H1 (cell line): Measurements from ENCODE around the gene ARHGAP24. TPM values are rescaled to one million over a fixed set of nuclear protein-coding genes. Genes with fewer than 3 reads are reported as not detected.
A peak's percentile ranks its signal among the peaks of the same experiment; 100 is the strongest.

Source experiments
- CTCF ChIA-PET: fragments of 300-600 bp; sonication (Branson Sonifier 250); formaldehyde crosslinking; loops from one replicate; lab custom pipeline; 2021; ENCODE audit not compliant: partially characterized antibody; lab: Charles Lee
- POLR2A ChIA-PET: fragments of 300-600 bp; sonication (Branson Sonifier 250); formaldehyde crosslinking; loops from one replicate; lab custom pipeline; 2021; ENCODE audit warnings: inconsistent platforms; ENCODE audit not compliant: partially characterized antibody; lab: Charles Lee
- DNase-seq, 2 experiments: peaks; one replicate each; pipeline versions ENCODE4 v3.0.0 to v3.0.0-alpha.2; 2010 to 2022; ENCODE audit warnings: low spot score in 2 of 2, low read depth in 1 of 2, mixed read lengths in 1 of 2
- FAIRE-seq: peaks from 2 replicates; lab custom pipeline; 2011; peaks lifted over from hg19 to GRCh38; lab: Jason Lieb, UNC
- H2AFZ ChIP-seq: 2 replicates; pipeline ENCODE4 v1.8.1; 2012; ENCODE audit warnings: low read length, inconsistent platforms
- H2AK5ac ChIP-seq: 2 replicates; pipeline ENCODE4 v1.6.1; 2013; ENCODE audit warnings: low read depth, low read length
- H2BK120ac ChIP-seq: replicated peaks from 2 replicates; pipeline ENCODE3; 2013; ENCODE audit warnings: low read depth, low read length, inconsistent platforms
- H2BK12ac ChIP-seq: 2 replicates; pipeline ENCODE4 v1.6.1; 2013; ENCODE audit warnings: low read depth, low read length
- H2BK15ac ChIP-seq: 2 replicates; pipeline ENCODE4 v1.6.1; 2013; ENCODE audit warnings: low read length
- H2BK20ac ChIP-seq: 2 replicates; pipeline ENCODE4 v1.6.1; 2013; ENCODE audit warnings: low read length
- H2BK5ac ChIP-seq: 2 replicates; pipeline ENCODE4 v1.6.1; 2013; ENCODE audit warnings: low read depth, low read length
- H3K14ac ChIP-seq: 2 replicates; pipeline ENCODE4 v1.6.1; 2013; ENCODE audit warnings: inconsistent platforms; ENCODE audit not compliant: insufficient read length
- H3K18ac ChIP-seq: 2 replicates; pipeline ENCODE4 v1.6.1; 2013; ENCODE audit warnings: low read length; ENCODE audit errors: extremely low read depth
- H3K23ac ChIP-seq: 2 replicates; pipeline ENCODE4 v1.6.1; 2013; ENCODE audit warnings: inconsistent platforms; ENCODE audit not compliant: insufficient read length
- H3K23me2 ChIP-seq: 2 replicates; pipeline ENCODE4 v1.6.1; 2013; ENCODE audit warnings: low read depth, low read length
- H3K27ac ChIP-seq: 2 replicates; pipeline ENCODE4 v1.6.1; 2011; ENCODE audit warnings: low read depth, low read length, inconsistent platforms
- H3K27me3 ChIP-seq, 4 experiments: replicated peaks in 1 of 4; 1 replicate in 1 of 4; 2 replicates in 3 of 4; pipeline versions ENCODE4 v1.6.1 to v1.8.1; 2011 to 2013; ENCODE audit warnings: low read length in 3 of 4, mild to moderate bottlenecking in 3 of 4, inconsistent platforms in 2 of 4, mixed read lengths in 2 of 4, moderate library complexity in 1 of 4; ENCODE audit not compliant: control insufficient read depth in 3 of 4, insufficient read depth in 3 of 4; ENCODE audit errors: extremely low read depth in 1 of 4
- H3K36me3 ChIP-seq, 4 experiments: 2 replicates each; pipeline versions ENCODE4 v1.6.1 to v1.8.1; 2011 to 2013; ENCODE audit warnings: mild to moderate bottlenecking in 4 of 4, low read length in 3 of 4, moderate library complexity in 2 of 4, control low read depth in 1 of 4, inconsistent platforms in 1 of 4; ENCODE audit not compliant: insufficient read depth in 4 of 4, control insufficient read depth in 2 of 4
- H3K4ac ChIP-seq: replicated peaks from 2 replicates; pipeline ENCODE3; 2013; ENCODE audit warnings: low read length, low read depth, mixed read lengths, inconsistent platforms; ENCODE audit not compliant: insufficient read length
- H3K4me1 ChIP-seq, 4 experiments: replicated peaks in 1 of 4; 1 replicate in 1 of 4; 2 replicates in 3 of 4; pipeline versions ENCODE4 v1.6.1 to v1.8.1; 2011 to 2013; ENCODE audit warnings: low read length in 3 of 4, inconsistent platforms in 2 of 4, mixed read lengths in 1 of 4; ENCODE audit not compliant: insufficient read depth in 4 of 4, control insufficient read depth in 3 of 4
- H3K4me2 ChIP-seq, 2 experiments: 2 replicates each; pipeline versions ENCODE4 v1.6.1 to v1.8.1; 2011 to 2013; ENCODE audit warnings: low read depth in 2 of 2, low read length in 2 of 2, control low read depth in 1 of 2, inconsistent platforms in 1 of 2, mild to moderate bottlenecking in 1 of 2; ENCODE audit not compliant: insufficient read depth in 1 of 2
- H3K4me3 ChIP-seq, 4 experiments: fragments of 200-600, 300-600 bp in 1 of 4; sonication (generic), shearing (Covaris generic), sonication (Bioruptor Twin) in 1 of 4; 2 replicates each; pipeline versions ENCODE4 v1.5.1 to v1.8.1; 2011 to 2016; ENCODE audit warnings: low read length in 4 of 4, low read depth in 3 of 4, control low read depth in 2 of 4, inconsistent platforms in 2 of 4, mild to moderate bottlenecking in 2 of 4, mixed read lengths in 1 of 4, moderate library complexity in 1 of 4; ENCODE audit not compliant: insufficient read depth in 2 of 4; ENCODE audit errors: extremely low read depth in 1 of 4
- H3K56ac ChIP-seq: replicated peaks from 2 replicates; pipeline ENCODE3; 2013; ENCODE audit warnings: low read depth, mild to moderate bottlenecking, mixed read lengths, low read length, inconsistent platforms; ENCODE audit not compliant: insufficient read length
- H3K79me1 ChIP-seq: 2 replicates; pipeline ENCODE4 v1.6.1; 2013; ENCODE audit warnings: low read depth, low read length, control low read depth
- H3K79me2 ChIP-seq, 2 experiments: 2 replicates each; pipeline versions ENCODE4 v1.6.1 to v1.8.1; 2012 to 2013; ENCODE audit warnings: low read length in 2 of 2, mild to moderate bottlenecking in 2 of 2, inconsistent platforms in 1 of 2; ENCODE audit not compliant: insufficient read depth in 2 of 2, control insufficient read depth in 1 of 2
- H3K9ac ChIP-seq, 4 experiments: replicated peaks in 1 of 4; 1 replicate in 1 of 4; 2 replicates in 3 of 4; pipeline versions ENCODE4 v1.6.1 to v1.8.1; 2011 to 2013; ENCODE audit warnings: low read depth in 3 of 4, low read length in 3 of 4, control low read depth in 2 of 4, mild to moderate bottlenecking in 2 of 4, moderate library complexity in 2 of 4, inconsistent platforms in 1 of 4; ENCODE audit errors: extremely low read depth in 1 of 4
- H3K9me3 ChIP-seq, 2 experiments: 2 replicates each; pipeline versions ENCODE4 v1.6.1 to v1.8.1; 2012 to 2013; ENCODE audit warnings: mild to moderate bottlenecking in 2 of 2, moderate library complexity in 2 of 2, control low read depth in 1 of 2, inconsistent platforms in 1 of 2, low read depth in 1 of 2, low read length in 1 of 2, mixed read lengths in 1 of 2; ENCODE audit not compliant: insufficient read depth in 2 of 2
- H4K20me1 ChIP-seq, 2 experiments: replicated peaks in 1 of 2; 2 replicates each; pipeline versions ENCODE3 to v1.8.1; 2011 to 2013; ENCODE audit warnings: inconsistent platforms in 2 of 2, low read length in 2 of 2, mild to moderate bottlenecking in 1 of 2; ENCODE audit not compliant: insufficient read depth in 2 of 2, control insufficient read depth in 1 of 2
- H4K5ac ChIP-seq: 2 replicates; pipeline ENCODE4 v1.6.1; 2013; ENCODE audit warnings: low read length, low read depth, mixed read lengths, inconsistent platforms; ENCODE audit not compliant: insufficient read length
- H4K8ac ChIP-seq: 2 replicates; pipeline ENCODE4 v1.8.0; 2013; ENCODE audit warnings: mild to moderate bottlenecking, moderate library complexity, low read length, inconsistent platforms; ENCODE audit not compliant: insufficient read depth; ENCODE audit errors: extremely low read depth
- H4K91ac ChIP-seq: replicated peaks from 2 replicates; pipeline ENCODE3; 2013; ENCODE audit warnings: low read length, mixed read lengths, inconsistent platforms; ENCODE audit not compliant: insufficient read length
- CEBPB ChIP-seq: IDR thresholded peaks from 2 replicates; pipeline ENCODE4 v1.6.1; 2012; ENCODE audit warnings: low read depth, low read length
- CTBP2 ChIP-seq: IDR thresholded peaks from 2 replicates; pipeline ENCODE4 v1.7.0; 2011; ENCODE audit warnings: borderline replicate concordance, mild to moderate bottlenecking, moderate library complexity, mixed read lengths, low read length; ENCODE audit not compliant: insufficient read depth, insufficient read length
- GTF2F1 ChIP-seq: IDR thresholded peaks from 2 replicates; pipeline ENCODE4 v1.6.1; 2012; ENCODE audit warnings: low read depth, low read length, improper control_type of control experiment, borderline replicate concordance
- HDAC6 ChIP-seq: IDR thresholded peaks from one replicate; pipeline ENCODE4 v1.7.1; 2012; ENCODE audit warnings: low read depth, mild to moderate bottlenecking, inconsistent platforms, low read length, moderate library complexity
- NRF1 ChIP-seq: IDR thresholded peaks from 2 replicates; pipeline ENCODE4 v1.6.1; 2011; ENCODE audit warnings: mild to moderate bottlenecking, low read depth, low read length, improper control_type of control experiment
- PHF8 ChIP-seq: fragments of 200-600 bp; sonication (generic); conservative IDR thresholded peaks from 2 replicates; pipeline ENCODE4 v1.7.1; 2012; ENCODE audit warnings: low read depth, mild to moderate bottlenecking, inconsistent platforms, low read length, moderate library complexity
- POLR2AphosphoS5 ChIP-seq: IDR thresholded peaks from 2 replicates; pipeline ENCODE4 v1.6.1; 2011; ENCODE audit warnings: low read depth, low read length
- SAP30 ChIP-seq: fragments of 300-600 bp; sonication (generic); IDR thresholded peaks from 2 replicates; pipeline ENCODE4 v1.7.1; 2012; ENCODE audit warnings: low read length, moderate library complexity, mild to moderate bottlenecking, inconsistent platforms; ENCODE audit not compliant: insufficient read depth, insufficient replicate concordance
- SP4 ChIP-seq: IDR thresholded peaks from 2 replicates; pipeline ENCODE4 v1.6.1; 2012; ENCODE audit warnings: low read length, inconsistent platforms
- TBP ChIP-seq: IDR thresholded peaks from 2 replicates; pipeline ENCODE4 v1.6.1; 2011; ENCODE audit warnings: low read depth, low read length, improper control_type of control experiment
- WGBS, 2 experiments: shearing (Covaris generic) in 1 of 2; methylation state at CpG; one replicate each; pipeline versions ENCODE4 v1.1.6 to v1.1.7; 2013 to 2015; ENCODE audit warnings: low lambda C conversion rate in 2 of 2, mixed read lengths in 2 of 2, inconsistent platforms in 1 of 2, low coverage in 1 of 2, missing lambda C conversion rate in 1 of 2; ENCODE audit not compliant: insufficient replicate concordance in 2 of 2, insufficient coverage in 1 of 2, insufficient read length in 1 of 2; ENCODE audit errors: extremely low coverage in 1 of 2, missing lambda C conversion rate in 1 of 2; 5-methylcytosine and 5-hydroxymethylcytosine counted together
- polyA plus RNA-seq, 7 experiments: library from polyadenylated mRNA; depleted of rRNA in 3 of 7; stranded (reverse) in 5 of 7; unstranded in 2 of 7; fragments of >200 nt in 5 of 7; fragments of 200-250 nt in 2 of 7; gene quantifications; 1 replicate in 5 of 7; 2 replicates in 1 of 7; 4 replicates in 1 of 7; pipeline versions ENCODE4 v1.2.1 to v1.2.3, GENCODE V29; 2011 to 2013; ENCODE audit warnings: missing spikeins in 2 of 7, mixed read lengths in 2 of 7
- total RNA-seq: library from RNA; stranded (reverse); fragmentation: NEBNext Ultra II Directional; extraction: Animal tissue kit (Norgen Biotek cat#: 25700); gene quantifications from 2 replicates; pipeline ENCODE4 v1.2.1, GENCODE V29; 2021
- TF ChIP-seq, protein P1 (sequence below): IDR thresholded peaks from 2 replicates; pipeline ENCODE4 v1.6.1; 2011; ENCODE audit warnings: low read length, improper control_type of control experiment

Gene ARHGAP24
- total and polyA plus RNA-seq, 2 of the 8 experiments (the other 6 are each of a cell fraction or from before 2014, with no cell fraction given) = 0.08 to 0.50 TPM

DNA sequence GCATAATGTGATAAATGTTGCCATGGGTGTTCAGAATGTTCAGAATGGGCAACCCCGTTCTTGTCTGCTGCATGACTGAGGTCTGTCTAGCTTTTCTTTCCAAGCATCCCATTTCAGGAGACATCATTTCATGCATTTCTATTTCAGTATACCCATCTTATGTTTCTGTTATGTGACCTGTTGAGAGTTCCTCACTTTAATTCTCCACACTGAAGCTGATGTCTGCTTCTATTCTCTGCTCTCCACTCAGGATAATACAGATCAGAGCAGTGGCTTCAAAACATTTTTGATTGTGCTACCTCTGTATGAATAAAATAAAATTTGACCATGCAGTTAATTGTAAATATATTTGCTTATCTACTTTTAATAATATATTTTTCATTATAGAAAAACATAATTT lies 398.6 kb downstream of the ARHGAP24 start:
- peak overlapping the region in 1 of 4 experiments; percentile 34; a peak in 1 of 7 replicates for H3K9ac ChIP-seq
- no peak overlapping the region for H2BK12ac ChIP-seq
- H3K23ac ChIP-seq = no peak overlapping the region
- no peak overlapping the region for H2BK20ac ChIP-seq
- no peak overlapping the region for H4K8ac ChIP-seq
- TF ChIP-seq CEBPB (no peak), SAP30 (no peak), POLR2AphosphoS5 (no peak), PHF8 (no peak), GTF2F1 (no peak), SP4 (no peak), HDAC6 (no peak), CTBP2 (no peak), NRF1 (no peak), TBP (no peak)
- TF ChIP-seq, protein P1, sequence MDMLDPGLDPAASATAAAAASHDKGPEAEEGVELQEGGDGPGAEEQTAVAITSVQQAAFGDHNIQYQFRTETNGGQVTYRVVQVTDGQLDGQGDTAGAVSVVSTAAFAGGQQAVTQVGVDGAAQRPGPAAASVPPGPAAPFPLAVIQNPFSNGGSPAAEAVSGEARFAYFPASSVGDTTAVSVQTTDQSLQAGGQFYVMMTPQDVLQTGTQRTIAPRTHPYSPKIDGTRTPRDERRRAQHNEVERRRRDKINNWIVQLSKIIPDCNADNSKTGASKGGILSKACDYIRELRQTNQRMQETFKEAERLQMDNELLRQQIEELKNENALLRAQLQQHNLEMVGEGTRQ = no peak
- H3K23me2 ChIP-seq = no peaks in the 10 kb centered on the region
- H2BK15ac ChIP-seq = no peak overlapping the region
- ChIA-PET CTCF (interaction anchor here (0.7 to 1.9 kb wide), 6 partner anchors 10 to 77 kb away, joined by 3 to 5 read pairs (median 4); no protein-coding TSS in a partner anchor), POLR2A (no interaction called here)
- no peaks in the 10 kb centered on the region for H3K27me3 ChIP-seq
- no peak overlapping the region for H4K5ac ChIP-seq
- no peak overlapping the region for H2BK120ac ChIP-seq
- H3K18ac ChIP-seq = no peak overlapping the region
- no peaks in the 10 kb centered on the region for H3K9me3 ChIP-seq
- H3K27ac ChIP-seq = no peak overlapping the region
- H3K14ac ChIP-seq = no peak overlapping the region
- H3K4me3 ChIP-seq = no peak overlapping the region
- H3K4me2 ChIP-seq = no peak overlapping the region
- no peaks in the 10 kb centered on the region for H3K79me2 ChIP-seq
- no peak overlapping the region for H4K91ac ChIP-seq
- no peak overlapping the region for H2AFZ ChIP-seq
- 89% methylated on average over 1 of the region's 1 CpG; no CpG with 5 or more reads in 1 of the 2 experiments for WGBS, 2 experiments
- H2AK5ac ChIP-seq = no peak overlapping the region
- H4K20me1 ChIP-seq = no peaks in the 10 kb centered on the region
- no peak for FAIRE-seq
- no peaks in the 10 kb centered on the region for H3K36me3 ChIP-seq
- no peaks in the 10 kb centered on the region for H3K4me1 ChIP-seq
- no peak for DNase-seq
- H3K56ac ChIP-seq = no peak overlapping the region
- no peak overlapping the region for H2BK5ac ChIP-seq
- no peak overlapping the region for H3K4ac ChIP-seq
- no peaks in the 10 kb centered on the region for H3K79me1 ChIP-seq
